H1 (cell line): Measurements from ENCODE around the gene GPA33. TPM values are rescaled to one million over a fixed set of nuclear protein-coding genes. Genes with fewer than 3 reads are reported as not detected.

ENCODE experiments used
- EGR1 ChIP-seq: IDR thresholded peaks from 2 replicates; pipeline ENCODE4 v1.6.1; 2011; ENCODE audit warnings: low read depth, low read length, borderline replicate concordance
- HDAC2 ChIP-seq, 2 experiments: fragments of 300-600 bp in 1 of 2; sonication (generic) in 1 of 2; IDR thresholded peaks; 2 replicates each; pipeline ENCODE4 v1.6.1; 2011 to 2012; ENCODE audit warnings: low read depth in 2 of 2, low read length in 2 of 2, mild to moderate bottlenecking in 2 of 2, moderate library complexity in 2 of 2, borderline replicate concordance in 1 of 2, inconsistent platforms in 1 of 2
- NRF1 ChIP-seq: IDR thresholded peaks from 2 replicates; pipeline ENCODE4 v1.6.1; 2011; ENCODE audit warnings: mild to moderate bottlenecking, low read depth, low read length, improper control_type of control experiment
- POLR2A ChIP-seq, 2 experiments: IDR thresholded peaks; 1 replicate in 1 of 2; 2 replicates in 1 of 2; pipeline ENCODE4 v1.6.1; 2011; ENCODE audit warnings: low read depth in 2 of 2, low read length in 2 of 2, mild to moderate bottlenecking in 2 of 2; ENCODE audit errors: control extremely low read depth in 1 of 2
- RBBP5 ChIP-seq: IDR thresholded peaks from 2 replicates; pipeline ENCODE4 v1.7.1; 2012; ENCODE audit warnings: low read depth, mild to moderate bottlenecking, inconsistent platforms, low read length, moderate library complexity, borderline replicate concordance
- polyA plus RNA-seq, 7 experiments: library from polyadenylated mRNA; depleted of rRNA in 3 of 7; stranded (reverse) in 5 of 7; unstranded in 2 of 7; fragments of >200 nt in 5 of 7; fragments of 200-250 nt in 2 of 7; gene quantifications; 1 replicate in 5 of 7; 2 replicates in 1 of 7; 4 replicates in 1 of 7; pipeline versions ENCODE4 v1.2.1 to v1.2.3, GENCODE V29; 2011 to 2013; ENCODE audit warnings: missing spikeins in 2 of 7, mixed read lengths in 2 of 7
- total RNA-seq: library from RNA; stranded (reverse); fragmentation: NEBNext Ultra II Directional; extraction: Animal tissue kit (Norgen Biotek cat#: 25700); gene quantifications from 2 replicates; pipeline ENCODE4 v1.2.1, GENCODE V29; 2021
- TF ChIP-seq, protein P1 (sequence below): IDR thresholded peaks from 2 replicates; pipeline ENCODE4 v1.6.1; 2012; ENCODE audit warnings: inconsistent platforms
- TF ChIP-seq, protein P2 (sequence below): IDR thresholded peaks from 2 replicates; pipeline ENCODE4 v1.6.1; 2012; ENCODE audit warnings: inconsistent platforms

Gene GPA33
- total and polyA plus RNA-seq, 2 of the 8 experiments (the other 6 are each of a cell fraction or from before 2014, with no cell fraction given), result 0.19 to 0.67 TPM

DNA sequence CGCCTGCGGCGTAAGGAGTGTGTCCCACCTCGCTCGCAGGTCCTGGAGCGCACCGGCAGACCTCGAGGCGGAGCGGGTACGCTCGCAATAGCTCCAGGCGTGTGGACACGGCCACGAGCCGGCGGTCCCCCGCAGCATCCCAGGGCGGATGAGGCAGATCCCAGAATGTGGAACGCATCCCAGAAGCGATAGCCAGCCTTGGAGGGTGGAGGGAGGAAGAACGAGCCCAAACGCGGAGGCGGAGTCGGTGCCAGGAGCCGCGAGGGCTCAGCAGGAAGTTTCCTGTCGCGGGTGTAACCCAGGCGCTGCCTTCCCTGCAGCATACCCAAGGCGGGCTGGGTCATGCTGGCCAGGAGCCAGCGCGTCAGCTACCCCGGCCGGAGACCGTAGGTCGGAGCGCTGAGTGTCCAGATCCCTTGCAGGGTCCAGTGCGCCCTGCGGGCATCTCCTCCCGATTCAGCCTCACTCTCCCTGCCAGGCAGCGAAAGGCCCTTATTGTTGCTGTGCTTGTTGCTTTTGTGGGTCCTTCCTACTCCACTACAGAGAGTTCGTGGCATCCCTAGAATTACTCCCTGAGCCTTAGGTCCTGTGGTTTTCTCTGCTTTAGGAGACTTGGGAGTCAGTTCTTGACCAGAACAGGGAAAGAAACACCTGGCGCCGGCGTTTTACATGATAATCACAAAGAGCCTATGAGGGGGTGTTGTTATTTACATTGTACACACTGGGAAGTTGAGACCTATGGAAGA lies 31.4 kb upstream of the GPA33 start (continued):
- TF ChIP-seq RBBP5 (peak; percentile 69; the same call in 1 of the 2 replicates), NRF1 (no peak), HDAC2 (IDR thresholded peaks at IDR 0.05; ENCODE audit: borderline replicate concordance in 1 of 2, low read depth in 2 of 2, low read length in 2 of 2) (peak in 1 of 2 experiments; percentile 66; a peak in 1 of 4 replicates), EGR1 (0 out of 2 replicates have a peak, but pooled peaks have one; percentile 2), POLR2A (IDR thresholded peaks at IDR 0.05; ENCODE audit: control extremely low read depth in 1 of 2, low read depth in 2 of 2, low read length in 2 of 2) (peak in 1 of 2 experiments; percentile 36; a peak in 1 of 3 replicates)
- TF ChIP-seq, protein P1, sequence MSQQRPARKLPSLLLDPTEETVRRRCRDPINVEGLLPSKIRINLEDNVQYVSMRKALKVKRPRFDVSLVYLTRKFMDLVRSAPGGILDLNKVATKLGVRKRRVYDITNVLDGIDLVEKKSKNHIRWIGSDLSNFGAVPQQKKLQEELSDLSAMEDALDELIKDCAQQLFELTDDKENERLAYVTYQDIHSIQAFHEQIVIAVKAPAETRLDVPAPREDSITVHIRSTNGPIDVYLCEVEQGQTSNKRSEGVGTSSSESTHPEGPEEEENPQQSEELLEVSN, result peak; percentile 63; the same call in 1 of the 2 replicates
- TF ChIP-seq, protein P2, sequence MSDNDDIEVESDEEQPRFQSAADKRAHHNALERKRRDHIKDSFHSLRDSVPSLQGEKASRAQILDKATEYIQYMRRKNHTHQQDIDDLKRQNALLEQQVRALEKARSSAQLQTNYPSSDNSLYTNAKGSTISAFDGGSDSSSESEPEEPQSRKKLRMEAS, result peak; percentile 56
- TF ChIP-seq, all 59 proteins: peak for 13
